Left colon (tissue), 2 donors: ENCODE results near the gene GALNT13. TPM values are rescaled to one million over a fixed set of nuclear protein-coding genes. Genes with fewer than 3 reads are reported as not detected.

Experiments used
- ATAC-seq: fragments of 200-7000 bp; cut with Tn5 transposase; one replicate; pipeline ENCODE4 v1.9.1; 2020; ENCODE audit warnings: mild to moderate bottlenecking, moderate library complexity
- DNase-seq, 2 donors: peaks; one replicate each; pipeline ENCODE4 v3.0.0-alpha.2; 2020
- intact Hi-C, 2 donors: fragments of 100-400 bp; cut with DNase I in 1 of 2; cut with micrococcal nuclease in 1 of 2; formaldehyde crosslinking; loops; one replicate each; pipeline versions ENCODE4 v1.11.2 to v1.14.0; 2022; cut with DNase I, micrococcal nuclease
- total RNA-seq, 2 donors: library from RNA; stranded (reverse); fragmentation: NEBNext Ultra II Directional; extraction: Animal tissue kit (Norgen Biotek cat#: 25700); gene quantifications; one replicate each; pipeline ENCODE4 v1.2.1, GENCODE V29; 2021
- donor health status: DM: no; HTN: no; CAD: no.
- donor health status: DM: yes; HTN: yes; CAD: no.

The GALNT13 gene
- total RNA-seq, 2 donors from 2014 or later = 0.31 to 0.50 TPM

GRCh38 chr2:154194909-154195643, 323.4 kb downstream of the GALNT13 start:
- no peak for ATAC-seq
- DNase-seq = no peak
- intact Hi-C loops = no loop called here

- DNase-seq = no peak
- ATAC-seq = no peak
- intact Hi-C loops = no loop called here
These were observed 324.0 kb downstream of the GALNT13 start for GRCh38 chr2:154195644-154196195.

GRCh38 chr2:154198866-154199265, 327.1 kb downstream of the GALNT13 start:
- intact Hi-C loops = no loop called here
- DNase-seq = no peak

GRCh38 chr2:154203206-154203605, 331.5 kb downstream of the GALNT13 start:
- no peak for DNase-seq
- intact Hi-C loops = no loop called here
- ATAC-seq = no peak

More at GRCh38 chr2:154198866-154199265, 327.1 kb downstream of the GALNT13 start:
- ATAC-seq = no peak

- ATAC-seq = peak; percentile 82
- DNase-seq = no peak
- intact Hi-C loops = no loop called here
These were observed 332.2 kb downstream of the GALNT13 start for GRCh38 chr2:154203902-154204301.

- no peak for DNase-seq
These were observed 335.7 kb downstream of the GALNT13 start for GRCh38 chr2:154207288-154208047.

GRCh38 chr2:154223726-154224125, 352.0 kb downstream of the GALNT13 start:
- ATAC-seq = no peak
- intact Hi-C loops = no loop called here

More at GRCh38 chr2:154207288-154208047, 335.7 kb downstream of the GALNT13 start:
- intact Hi-C loops = no loop called here
- ATAC-seq = no peak

GRCh38 chr2:154226931-154227330, 355.2 kb downstream of the GALNT13 start:
- DNase-seq (no peak), ATAC-seq (no peak)
- intact Hi-C loops = no loop called here

More at GRCh38 chr2:154223726-154224125, 352.0 kb downstream of the GALNT13 start:
- no peak for DNase-seq

- DNase-seq = no peak
- no peak for ATAC-seq
- intact Hi-C loops = no loop called here
These were observed 357.0 kb downstream of the GALNT13 start for GRCh38 chr2:154228566-154229280.

- peak; percentile 76 for ATAC-seq
- DNase-seq = no peak
- intact Hi-C loops = no loop called here
These were observed 358.2 kb downstream of the GALNT13 start for GRCh38 chr2:154229966-154230365.

GRCh38 chr2:154231021-154231420, 359.3 kb downstream of the GALNT13 start:
- ATAC-seq (no peak), DNase-seq (no peak)
- intact Hi-C loops = no loop called here

GRCh38 chr2:154233231-154233630, 361.5 kb downstream of the GALNT13 start:
- DNase-seq = no peak
- intact Hi-C loops = no loop called here
- peak; percentile 89 for ATAC-seq

GRCh38 chr2:154238252-154238651, 366.5 kb downstream of the GALNT13 start:
- no peak for ATAC-seq
- intact Hi-C loops = no loop called here
- DNase-seq = no peak

GRCh38 chr2:154240316-154240715, 368.6 kb downstream of the GALNT13 start:
- intact Hi-C loops = no loop called here

GRCh38 chr2:154240921-154241379, 369.2 kb downstream of the GALNT13 start:
- ATAC-seq (no peak), DNase-seq (no peak)
- intact Hi-C loops = no loop called here

More at GRCh38 chr2:154240316-154240715, 368.6 kb downstream of the GALNT13 start:
- DNase-seq = no peak
- no peak for ATAC-seq

- DNase-seq = no peak
- ATAC-seq = no peak
- intact Hi-C loops = no loop called here
These were observed 371.0 kb downstream of the GALNT13 start for GRCh38 chr2:154242687-154243086.

- no peak for ATAC-seq
- no peak for DNase-seq
- intact Hi-C loops = no loop called here
These were observed 372.0 kb downstream of the GALNT13 start for GRCh38 chr2:154243685-154244084.

- no peak for ATAC-seq
- intact Hi-C loops = no loop called here
- DNase-seq = no peak
These were observed 373.2 kb downstream of the GALNT13 start for GRCh38 chr2:154244932-154245331.

- ATAC-seq = no peak
- intact Hi-C loops = no loop called here
These were observed 375.8 kb downstream of the GALNT13 start for GRCh38 chr2:154247503-154247902.

More at GRCh38 chr2:154247503-154247902, 375.8 kb downstream of the GALNT13 start:
- DNase-seq = no peak
